ENCODE results near the gene FBXL5.

FBXL5 gene

GRCh38 chr4:15563871-15564270 lies 91.3 kb downstream of the FBXL5 start:
- no peak for DNase-seq (ENCODE audit: low read depth in 1 of 2, low spot score in 1 of 2)

- no peak for DNase-seq (ENCODE audit: low read depth in 1 of 2, low spot score in 1 of 2)
Measured at GRCh38 chr4:15562623-15563022, 92.5 kb downstream of the FBXL5 start.

DNA sequence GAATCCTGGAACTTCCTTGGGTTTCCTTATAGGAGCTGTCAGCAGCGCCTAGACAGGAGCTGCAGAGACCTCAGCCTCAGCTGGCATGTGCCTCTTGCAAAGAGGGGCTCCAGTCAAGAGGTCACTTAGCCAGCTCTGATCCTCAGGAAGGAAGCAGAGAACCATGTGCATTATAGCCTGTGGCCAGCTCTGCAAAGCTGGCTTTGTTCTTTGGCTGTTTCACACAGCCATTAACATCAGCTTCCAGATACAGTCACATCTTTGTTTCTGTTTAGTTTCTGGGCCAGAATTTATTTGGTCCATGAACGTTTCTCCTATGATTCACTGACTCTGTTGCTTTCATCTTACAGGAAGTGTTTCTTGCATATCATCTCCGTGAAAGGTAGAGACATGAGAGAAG lies 93.0 kb downstream of the FBXL5 start:
- no peak for DNase-seq (ENCODE audit: low read depth in 1 of 2, low spot score in 1 of 2)

DNA sequence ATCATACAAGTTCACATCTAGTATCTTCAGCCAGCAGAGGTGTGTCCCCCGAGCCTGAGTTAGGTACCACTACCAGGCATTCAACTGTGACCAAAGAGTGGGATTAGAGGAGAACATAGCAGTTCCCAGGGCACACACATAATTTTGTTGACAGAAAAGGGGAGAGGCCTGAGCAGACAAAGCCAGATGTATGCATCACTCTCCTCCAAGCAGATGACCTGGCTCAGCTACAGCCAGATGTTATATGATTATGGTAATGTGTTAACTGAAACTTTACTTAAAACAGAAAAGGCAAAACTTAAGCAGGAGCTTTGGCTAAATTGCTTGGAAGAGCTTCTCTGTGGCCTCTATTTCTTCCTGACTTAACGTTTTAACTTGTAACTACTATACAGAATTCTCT lies 96.6 kb downstream of the FBXL5 start:
- no peak for DNase-seq (ENCODE audit: low read depth in 1 of 2, low spot score in 1 of 2)

GRCh38 chr4:15557786-15558550 lies 97.2 kb downstream of the FBXL5 start:
- no peak for DNase-seq (ENCODE audit: low read depth in 1 of 2, low spot score in 1 of 2)

- DNase-seq (ENCODE audit: low read depth in 1 of 2, low spot score in 1 of 2): no peak
Measured at GRCh38 chr4:15556511-15557092, 98.6 kb downstream of the FBXL5 start.

All from stimulated activated CD4-positive, alpha-beta T cell treated with anti-CD3 and anti-CD28 coated beads, Interleukin-15, amount 100 ng/mL, for 1 hour (primary cell).